Stimulated activated CD4-positive, alpha-beta T cell treated with anti-CD3 and anti-CD28 coated beads, Interleukin-1b, Interleukin-23, amount 100 ng/mL, for 48 hours (primary cell): Measurements from ENCODE around the gene TLE3.
A peak's percentile ranks its signal among the peaks of the same experiment; 100 is the strongest.

ENCODE experiments used
- DNase-seq: peaks from one replicate; pipeline ENCODE4 v3.0.0-alpha.2; 2020

The TLE3 gene

DNA sequence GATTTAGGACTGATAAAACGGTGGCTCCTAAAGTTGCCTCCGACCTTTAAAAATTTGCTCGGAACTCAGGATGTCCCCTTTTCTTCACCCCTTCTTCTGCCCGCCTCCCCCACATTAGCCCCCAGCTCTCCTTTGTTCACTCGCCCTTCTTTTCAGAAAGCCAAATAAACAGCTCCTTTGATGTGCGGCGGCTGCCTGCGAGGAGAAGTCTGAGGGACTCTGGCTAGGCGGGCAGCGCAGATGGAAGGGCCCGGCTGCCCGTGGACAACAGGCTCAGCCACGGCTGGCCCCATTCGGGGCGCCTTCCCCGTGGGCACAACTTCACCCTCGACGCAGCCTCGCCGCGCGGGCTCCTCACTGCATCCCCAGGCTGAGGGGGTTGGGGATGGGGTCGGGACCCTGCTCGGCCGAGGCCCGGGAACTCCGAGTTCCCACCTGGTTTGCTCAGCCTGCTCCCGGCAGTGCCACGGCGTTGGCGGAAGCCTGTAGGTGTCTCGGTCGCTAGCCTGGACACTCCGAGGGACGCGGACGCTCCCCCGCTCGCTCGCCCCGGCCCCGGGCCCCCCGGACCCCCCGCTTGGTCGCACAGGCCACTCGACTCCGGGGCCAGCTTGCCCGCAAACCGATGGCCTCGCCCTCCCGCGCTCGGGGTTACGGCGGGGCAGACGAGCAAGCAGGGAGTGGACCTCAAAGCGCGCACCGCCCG is 897 bp upstream of the TLE3 start:
- DNase-seq = peak; percentile 21

DNA sequence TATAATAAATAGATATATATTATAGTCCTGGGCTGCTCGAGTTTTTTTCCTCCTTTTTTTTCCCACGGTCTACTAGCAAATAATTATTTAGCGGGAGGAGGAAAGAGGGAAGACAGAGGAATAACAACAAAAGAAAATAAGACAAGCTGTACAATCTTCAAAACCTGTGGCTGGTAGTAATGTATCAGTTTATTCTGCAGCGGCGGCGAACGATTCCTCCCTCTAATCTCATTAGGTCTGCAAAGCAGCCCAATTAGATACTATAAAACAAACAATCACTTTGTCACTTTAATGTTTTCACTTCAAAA is 390 bp upstream of the TLE3 start:
- DNase-seq = no peak

DNA sequence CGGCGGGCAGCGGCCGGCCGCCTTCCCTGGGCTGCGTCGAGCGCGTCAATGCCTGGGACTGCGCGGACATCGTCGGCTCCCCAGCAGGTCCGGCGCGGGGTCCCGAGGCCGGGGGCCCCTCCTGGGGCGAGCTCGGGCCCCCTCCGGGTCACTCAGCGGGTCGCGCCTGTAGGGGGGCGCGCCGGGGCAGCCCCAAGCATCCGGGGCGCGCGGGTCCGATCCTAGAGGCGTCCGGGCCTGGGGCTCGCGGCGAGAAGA is 725 bp downstream of the TLE3 start:
- no peak for DNase-seq

DNA sequence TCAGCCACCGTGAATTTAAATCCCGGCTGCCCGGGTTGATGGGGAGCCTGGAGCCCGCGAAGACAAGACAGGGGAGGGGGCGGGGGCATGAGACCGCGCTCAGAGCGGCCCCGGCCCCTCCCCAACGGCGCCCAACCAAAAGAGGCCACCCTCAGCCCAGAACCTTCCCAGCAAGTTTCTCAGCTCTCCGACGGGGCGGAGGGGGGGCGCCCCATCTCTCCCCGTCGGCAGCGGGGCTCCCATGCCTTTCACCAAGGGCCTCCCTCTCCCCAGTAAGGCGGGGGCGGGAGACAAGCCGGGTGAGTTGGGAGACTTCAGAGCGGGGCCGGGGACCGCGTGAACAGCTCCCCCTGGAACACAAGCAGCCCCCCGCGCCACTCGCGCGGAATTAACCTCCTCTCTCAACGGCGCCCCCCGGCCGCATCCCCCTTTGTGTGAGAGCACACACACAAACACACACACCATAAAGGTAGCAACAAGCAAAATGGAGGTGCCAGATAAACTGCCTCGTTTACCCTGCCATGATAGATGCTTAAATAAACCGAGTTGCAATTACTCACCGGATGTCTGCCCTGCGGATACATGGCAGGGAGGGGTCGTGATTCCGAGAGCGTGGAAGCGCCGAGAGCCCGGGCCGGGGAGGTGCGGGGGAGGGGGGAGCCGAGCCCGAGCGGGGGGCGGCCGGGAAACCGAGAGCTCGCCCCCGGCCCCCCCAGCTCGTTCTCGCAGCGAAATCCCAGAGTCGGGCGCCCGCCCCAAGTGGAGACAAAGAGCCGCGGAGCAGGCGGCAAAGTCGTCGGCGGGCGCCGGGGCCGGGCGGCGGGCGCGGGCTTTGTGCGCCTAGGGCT is 1.3 kb downstream of the TLE3 start:
- DNase-seq = peak; percentile 63

DNA sequence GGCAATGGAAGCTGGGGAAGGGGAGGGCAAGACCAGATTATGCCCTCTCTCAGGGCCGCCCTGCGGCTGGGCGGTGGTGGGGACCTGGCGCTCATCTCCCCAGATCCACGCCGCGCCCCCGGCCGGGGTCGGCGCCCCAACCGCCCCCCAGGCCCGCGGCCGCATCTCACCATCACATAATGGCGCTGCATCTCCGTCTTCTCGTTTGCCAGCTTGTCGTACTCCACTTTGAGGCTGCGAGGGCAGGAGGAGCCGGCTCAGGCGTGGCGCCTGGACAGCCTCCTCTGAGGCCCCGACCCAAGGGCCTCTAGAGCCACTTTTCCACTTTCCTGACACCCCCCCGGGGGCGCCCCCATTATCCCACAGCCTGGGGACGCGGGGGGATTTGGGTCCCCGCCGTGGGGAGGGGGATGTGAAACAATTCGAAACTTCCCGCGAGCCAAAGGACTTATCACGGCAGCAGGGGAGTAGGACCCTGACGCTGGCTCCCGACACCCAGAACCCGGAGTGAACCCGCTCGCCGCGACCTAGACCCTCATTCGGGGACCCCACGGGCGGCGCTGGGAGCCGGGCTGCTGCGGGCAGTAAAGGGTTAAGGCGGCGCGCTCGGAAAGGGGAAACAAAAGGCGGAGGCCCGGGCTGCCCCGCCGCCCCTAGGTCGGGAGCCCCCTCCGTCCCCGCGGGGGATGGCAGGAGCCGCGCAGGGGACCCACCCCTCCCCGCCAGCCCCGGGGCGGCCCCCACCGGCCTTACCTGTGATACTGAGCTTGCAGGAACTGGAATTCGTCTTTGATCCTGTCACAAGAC is 2.1 kb downstream of the TLE3 start:
- DNase-seq = peak; percentile 41

DNA sequence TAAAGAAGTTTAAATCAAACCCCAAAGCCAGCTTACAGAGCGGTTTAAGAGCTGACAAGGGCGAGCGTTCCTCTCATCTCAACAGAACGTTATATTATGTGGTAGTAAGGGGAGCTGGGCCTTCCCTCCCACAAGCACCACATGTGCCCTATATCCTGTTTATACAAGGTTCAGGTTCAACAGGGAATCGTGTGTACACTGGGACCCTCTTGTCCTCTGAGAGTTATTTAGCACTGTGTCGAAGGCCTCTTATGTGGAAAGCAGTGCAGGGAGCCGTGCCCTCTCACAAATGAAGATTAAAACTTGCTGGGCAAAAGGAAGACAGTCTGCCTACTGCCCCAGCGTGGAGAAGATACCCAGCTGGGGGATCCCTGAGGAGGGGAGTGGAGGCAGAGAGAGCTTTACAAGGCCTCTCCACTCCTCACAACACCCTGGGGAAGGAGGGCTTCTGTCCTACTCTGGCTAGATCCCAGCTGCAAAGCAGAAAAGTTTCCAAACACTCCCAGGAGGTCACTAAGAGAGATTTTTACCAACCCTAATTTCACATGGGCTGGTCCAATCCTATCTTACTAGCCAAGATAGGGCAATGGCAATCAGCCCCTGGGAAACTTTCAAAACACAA is 2.9 kb downstream of the TLE3 start:
- no peak for DNase-seq

DNA sequence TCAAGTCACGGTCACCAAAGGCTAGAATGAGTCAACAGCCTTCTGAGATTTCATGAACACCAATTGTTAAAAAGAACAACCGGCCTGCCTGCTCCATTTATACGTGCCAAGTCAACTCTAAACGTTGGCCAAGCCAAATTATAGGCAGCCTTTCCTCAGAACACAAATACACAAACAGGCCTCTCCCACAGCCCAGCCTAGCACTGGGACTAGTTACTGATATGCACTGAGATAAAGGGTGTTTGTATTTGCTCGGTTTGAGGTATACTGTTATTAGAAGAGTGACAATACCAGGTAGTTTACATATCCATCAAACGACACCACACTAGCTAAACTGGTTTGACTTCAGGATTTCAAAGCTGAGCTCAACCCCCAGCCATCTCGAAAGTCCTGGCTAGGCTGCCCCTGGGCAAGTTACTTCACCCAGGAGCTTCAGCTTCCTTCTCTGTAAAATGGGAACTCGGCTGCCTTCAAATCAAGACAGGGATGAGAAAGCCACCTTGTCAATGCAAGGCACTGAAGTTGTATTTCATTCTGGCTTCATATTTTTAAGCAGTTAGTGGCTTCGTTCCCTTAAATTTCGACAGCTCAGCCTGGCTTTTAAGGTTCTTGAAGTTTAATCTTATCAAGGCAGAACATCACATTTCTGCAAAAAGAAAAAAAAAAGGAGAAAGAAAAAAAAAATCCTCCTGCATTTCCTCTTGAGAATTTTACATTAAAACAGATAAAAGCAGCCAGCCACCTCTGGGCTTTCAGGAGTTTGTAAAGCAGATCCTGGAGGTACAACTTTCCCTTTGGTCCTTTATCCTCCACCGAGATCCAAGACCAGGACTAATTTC is 4.0 kb downstream of the TLE3 start:
- no peak for DNase-seq

DNA sequence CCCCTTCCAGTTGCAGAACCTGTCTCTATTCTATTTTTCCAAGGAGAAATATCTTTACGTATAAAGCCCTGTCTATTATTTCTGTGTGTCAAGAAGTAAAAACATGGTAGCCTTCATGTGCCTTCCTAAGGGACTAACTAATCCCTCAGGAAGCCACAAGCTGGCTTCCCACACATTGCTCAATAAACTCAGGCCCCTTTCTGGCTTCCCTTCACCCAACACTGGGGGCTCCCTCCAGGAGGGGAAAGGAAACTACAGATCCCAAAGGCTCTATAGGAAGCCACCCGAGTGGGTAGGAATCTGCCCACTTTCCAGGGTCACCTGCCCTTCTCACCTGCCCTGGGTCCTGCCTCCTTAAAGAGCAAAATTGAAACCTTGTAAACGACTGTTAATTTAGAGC is 4.6 kb downstream of the TLE3 start:
- no peak for DNase-seq

DNA sequence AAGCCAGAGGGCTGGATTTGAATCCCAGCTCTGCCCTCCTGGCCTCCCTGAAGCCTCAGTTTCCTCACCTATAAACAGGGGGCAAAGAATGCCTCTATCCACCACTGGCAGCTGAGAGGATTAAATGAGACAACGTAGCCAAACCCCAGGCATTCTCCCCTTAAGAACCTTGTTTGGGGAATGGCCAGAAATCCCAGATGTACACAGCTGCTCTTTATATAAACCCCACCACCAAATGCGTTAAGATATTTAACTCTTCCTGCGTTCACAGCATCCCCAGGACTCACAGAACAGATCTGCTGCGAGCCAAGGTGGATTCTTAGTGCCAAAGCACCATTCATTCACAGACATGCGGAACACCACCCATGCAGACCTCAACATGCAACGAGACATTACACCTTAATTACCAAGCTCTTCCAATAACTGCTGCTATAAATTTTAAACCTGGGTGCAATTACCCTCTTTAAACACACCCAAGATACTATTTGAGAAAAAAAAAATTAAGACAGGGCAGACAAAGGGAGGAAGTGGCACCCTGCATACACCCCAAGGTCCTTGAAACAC is 5.2 kb downstream of the TLE3 start:
- no peak for DNase-seq

DNA sequence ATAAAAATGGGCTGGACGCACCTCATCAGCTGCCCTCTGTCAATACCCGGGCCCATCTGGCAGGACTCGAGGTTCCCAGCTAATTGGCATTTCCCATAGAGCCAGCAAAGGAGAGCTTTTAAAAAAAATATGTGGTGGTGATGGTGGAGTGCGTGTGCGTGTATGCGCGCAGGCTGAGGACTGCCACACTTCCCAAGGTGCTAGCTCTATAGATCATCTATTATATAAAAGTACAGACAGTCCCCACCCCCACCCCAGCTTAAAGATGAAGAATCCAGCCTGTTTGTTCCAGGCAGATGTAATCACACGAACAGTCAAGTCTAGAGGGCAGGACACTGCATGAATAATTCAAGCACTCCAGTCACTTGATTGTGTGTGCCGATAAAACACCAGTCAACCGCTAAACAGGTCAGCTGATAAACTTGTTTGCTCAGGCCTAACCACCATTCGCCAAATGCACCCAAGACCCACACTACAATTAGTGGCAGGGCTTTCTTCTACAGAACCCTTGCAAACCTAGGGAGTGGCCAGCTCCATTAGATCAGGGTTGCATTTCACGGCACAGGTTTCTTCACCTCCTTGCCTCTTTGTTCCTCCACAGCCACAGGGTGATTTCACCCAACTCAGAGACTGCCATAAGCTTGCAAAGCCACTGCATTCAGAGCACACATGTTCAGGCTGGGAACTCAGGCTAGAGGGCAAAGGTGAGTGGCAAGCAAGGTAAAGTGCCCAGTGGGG is 5.8 kb downstream of the TLE3 start:
- DNase-seq = peak; percentile 10

DNA sequence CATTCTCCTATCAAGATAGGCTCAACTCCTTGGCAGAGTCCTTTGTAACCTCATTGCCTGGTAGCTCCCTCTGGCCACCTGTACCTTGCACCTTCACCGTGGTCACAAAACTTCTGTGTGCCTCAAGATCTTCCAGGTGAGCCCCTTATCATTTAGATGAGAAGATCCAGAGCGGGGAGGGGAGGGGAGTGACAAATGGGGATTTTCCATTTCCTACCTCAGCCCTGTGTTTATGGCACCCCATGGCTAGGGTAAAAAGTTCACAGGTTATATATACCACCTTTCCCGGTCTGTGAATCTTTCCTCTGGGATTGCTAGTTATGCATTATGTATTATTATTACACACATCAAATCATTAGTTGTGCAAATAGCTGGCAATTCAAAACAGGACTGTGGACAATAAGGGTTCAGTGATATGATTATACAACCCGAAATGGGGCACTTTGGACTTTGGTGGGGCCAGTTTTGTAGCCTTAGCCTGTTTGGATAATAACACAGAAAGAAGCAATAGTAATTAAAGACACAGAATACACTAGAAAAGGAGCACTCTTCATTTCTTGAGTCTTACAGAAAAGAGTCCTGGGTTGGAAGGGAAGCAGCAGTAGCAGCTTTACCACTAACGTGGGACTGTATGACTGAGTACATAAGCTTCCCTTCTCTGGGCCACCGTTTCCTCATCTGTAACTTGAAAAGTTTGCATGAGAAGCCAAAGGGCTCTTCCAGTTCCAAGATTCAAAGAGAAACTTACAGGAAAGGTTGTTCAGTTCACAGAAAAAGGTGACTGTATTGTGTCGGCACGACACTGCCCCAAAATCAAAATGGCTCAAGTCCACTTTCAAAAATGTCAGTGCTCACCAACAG is 7.1 kb downstream of the TLE3 start:
- no peak for DNase-seq

DNA sequence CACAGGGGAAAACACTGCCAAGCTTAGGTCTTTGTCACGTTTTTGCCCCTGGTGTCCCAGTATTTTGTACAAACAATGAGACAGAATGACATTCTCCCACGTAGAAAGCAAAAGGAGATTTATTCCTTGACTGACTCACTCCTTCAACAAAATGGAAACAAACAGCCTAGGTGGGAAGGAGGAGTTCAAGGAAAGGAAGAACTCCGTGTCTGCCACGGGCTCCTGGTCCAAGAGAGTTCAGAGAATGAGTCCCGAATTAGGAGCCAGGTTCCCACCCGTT is 8.1 kb downstream of the TLE3 start:
- no peak for DNase-seq

DNA sequence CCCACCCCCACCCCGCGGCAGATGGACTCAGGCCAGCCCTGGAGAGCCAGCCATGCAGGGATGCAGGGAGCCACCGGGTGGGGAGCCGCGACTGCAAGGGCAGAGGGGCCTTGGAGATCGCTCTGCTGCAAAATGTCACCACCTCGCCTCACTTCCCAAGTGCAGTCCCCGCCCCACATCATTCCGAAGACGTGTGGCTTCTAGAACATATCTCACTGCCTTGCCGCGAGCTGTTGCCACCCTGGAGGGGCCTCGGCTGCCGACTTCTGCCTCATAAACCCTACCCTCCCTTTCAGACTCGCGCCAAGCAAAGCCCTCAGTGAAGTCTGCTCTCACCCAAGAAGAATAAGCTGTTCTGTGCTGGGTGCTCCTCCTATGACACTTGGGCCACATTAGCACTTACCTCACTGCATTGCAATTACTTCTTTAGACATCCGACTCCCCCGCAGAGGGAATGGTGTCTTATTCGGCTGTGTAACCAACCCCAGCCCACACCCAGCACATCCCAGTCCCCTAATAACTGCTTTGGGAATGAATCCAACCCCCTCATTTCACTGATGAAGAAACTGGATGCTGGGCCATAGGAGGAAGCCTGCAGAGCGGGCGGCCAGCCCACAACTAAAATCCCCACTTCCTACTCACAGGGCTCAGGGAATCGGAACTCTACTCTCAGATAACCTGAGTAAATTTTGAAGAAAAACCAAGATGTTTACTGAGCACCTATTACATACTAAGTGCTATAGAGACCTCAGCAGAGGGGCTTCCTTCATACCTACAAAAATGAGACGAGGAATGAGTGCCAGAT is 8.6 kb downstream of the TLE3 start:
- no peak for DNase-seq

DNA sequence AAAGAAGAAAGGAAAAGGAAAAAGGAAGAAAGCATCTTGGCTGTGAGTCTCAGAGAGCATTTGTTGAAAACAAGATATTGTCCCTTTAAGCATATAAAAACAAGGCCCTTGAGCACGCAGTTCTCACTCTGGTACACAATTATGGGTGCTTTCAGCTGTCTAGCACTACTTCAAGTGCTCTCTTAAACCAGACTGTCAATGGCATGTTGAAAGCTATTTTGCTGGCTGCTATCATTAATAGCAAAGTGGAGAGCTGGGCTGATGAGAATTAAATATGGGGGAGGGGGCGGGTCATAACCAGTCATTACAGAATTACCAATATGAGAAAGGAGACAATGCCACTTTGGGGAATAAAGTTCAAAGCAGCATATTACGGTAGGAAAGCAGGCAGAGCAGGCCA is 9.3 kb downstream of the TLE3 start:
- no peak for DNase-seq

DNA sequence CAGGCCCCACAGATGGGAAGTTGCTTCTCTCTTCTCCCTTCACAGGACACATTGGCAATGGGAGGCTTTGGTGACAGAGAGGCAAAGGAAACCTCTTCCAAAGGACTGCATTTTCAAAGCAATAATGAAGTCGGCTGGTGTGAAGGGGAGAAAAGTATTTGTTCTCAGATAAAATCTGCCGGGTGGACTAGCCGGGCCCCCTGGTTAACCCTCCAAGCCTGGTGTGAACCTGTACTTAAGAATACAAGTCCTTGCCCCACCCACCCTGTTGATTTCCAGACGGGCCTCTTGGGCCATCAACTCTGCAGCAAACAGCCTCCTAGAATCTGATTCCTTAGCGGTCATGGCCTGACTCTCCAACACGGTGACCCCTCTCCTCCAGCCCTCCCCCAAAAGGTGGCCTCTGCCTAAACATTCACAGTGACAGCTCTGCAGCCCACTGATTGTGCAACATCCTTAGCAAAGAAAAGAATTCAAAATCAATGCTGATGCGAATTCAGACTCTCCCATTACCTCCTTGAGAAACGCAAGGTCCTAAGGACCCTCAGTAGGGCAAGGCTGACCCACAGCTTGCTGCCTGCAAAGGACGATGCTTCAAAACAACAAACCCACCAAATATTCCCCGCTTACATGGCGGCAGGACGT is 9.9 kb downstream of the TLE3 start:
- DNase-seq = no peak

DNA sequence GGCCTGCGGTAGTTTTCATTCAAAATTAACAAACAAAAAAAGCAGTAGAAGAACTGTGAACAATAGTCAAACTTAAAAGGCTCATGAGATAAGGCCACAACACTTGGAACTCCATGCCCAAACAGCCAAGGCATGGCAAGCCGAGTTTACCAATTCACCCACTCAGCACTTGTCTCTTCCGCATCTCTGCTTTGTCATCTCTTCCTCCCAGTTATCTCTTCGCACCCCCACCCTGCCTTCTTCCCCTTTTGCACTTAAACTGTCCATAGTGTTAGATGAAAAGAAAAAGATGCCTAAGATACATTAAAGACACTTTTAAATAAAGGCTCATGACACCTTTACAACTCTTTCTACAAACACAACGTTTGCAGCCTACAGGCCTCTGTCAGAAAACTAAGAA is 11.1 kb downstream of the TLE3 start:
- DNase-seq = no peak

DNA sequence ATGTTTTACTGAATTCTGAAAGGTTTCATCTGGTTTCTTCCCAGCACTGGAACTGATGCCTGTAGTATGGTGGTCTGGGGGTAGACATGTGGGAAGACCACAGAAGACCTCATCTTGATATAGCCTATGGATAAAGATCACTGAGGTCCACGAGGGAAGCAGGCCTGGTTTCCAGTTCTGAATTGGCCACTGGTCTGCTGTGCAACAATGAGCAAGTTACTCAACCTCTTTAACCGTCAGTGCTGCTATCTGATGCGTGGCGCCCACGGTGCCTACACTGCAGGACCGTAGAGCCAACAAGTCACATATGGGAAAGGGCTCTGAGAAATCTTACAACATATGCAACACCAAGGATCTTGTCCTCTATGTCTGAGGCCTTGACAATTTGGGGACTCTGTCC is 13.3 kb downstream of the TLE3 start:
- DNase-seq = no peak

DNA sequence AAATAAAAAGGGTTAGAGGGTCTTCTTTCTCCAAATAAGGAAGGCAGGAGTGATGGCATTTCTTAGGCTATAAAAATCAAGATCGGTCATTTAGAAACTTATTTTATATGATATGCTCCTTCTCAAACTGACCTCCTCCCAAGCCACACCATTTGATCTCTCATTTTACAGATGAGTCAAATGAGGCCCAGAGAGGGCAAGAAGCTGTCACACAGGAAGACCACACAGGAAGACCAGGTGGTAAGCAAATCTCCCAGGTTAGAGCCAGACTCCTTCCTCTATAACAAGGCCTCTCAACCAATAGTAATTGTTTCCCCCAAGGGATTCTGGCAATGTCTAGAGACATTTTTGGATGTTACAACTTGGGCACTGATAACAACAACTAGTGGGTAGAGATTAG is 13.8 kb downstream of the TLE3 start:
- no peak for DNase-seq

DNA sequence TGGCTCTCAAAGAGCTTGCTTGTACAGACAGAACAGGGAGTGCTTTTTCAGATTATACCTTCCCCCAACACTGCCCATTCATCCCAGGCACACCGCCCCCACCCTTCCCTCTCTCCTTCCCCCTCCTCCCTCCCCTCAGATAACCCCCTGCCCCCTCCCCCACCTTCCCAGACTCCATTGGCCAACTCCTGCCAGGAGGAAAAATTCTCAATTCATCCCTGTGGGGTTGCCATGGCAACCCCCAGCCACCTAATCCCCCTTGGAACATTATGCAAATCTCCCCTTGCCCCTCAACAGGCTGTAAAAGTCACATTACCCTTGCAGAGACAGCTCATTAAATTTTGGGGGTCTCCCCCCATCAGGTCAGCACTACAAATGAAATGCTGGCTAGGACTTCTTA is 14.3 kb downstream of the TLE3 start:
- no peak for DNase-seq
